ENCODE measurements around the gene LY6G5C. TPM values are rescaled to one million over a fixed set of nuclear protein-coding genes. Genes with fewer than 3 reads are reported as not detected.

Gene LY6G5C
- total and polyA plus RNA-seq, 4 donors: 0.59 to 2.5 (median 1.1) TPM

GRCh38 chr6:31662124-31662723, 18.6 kb downstream of the LY6G5C start:
- Histone ChIP-seq H3K36me3 (ENCODE audit: control insufficient read depth in 4 of 4, insufficient read depth in 3 of 4, low read depth in 1 of 4, low read length in 3 of 4) (peaks cover 0 to 7% (median 6%) of the 10 kb centered on the region in 4 donors), H3K9me3 (ENCODE audit: control insufficient read depth in 4 of 4, low read length in 3 of 4) (no peaks in the 10 kb centered on the region), H3K27ac (ENCODE audit: low read depth in 1 of 2, low read length in 2 of 2) (no peak overlapping the region), H3K4me1 (ENCODE audit: control insufficient read depth in 4 of 4, insufficient read depth in 4 of 4, low read length in 3 of 4) (peaks cover 20 to 70% (median 62%) of the 10 kb centered on the region in 4 donors), H3K9ac (ENCODE audit: low read depth in 1 of 2, low read length in 2 of 2) (no peak overlapping the region), H3K4me3 (ENCODE audit: low read depth in 1 of 3, low read length in 3 of 3) (no peak overlapping the region), H3K27me3 (ENCODE audit: control insufficient read depth in 4 of 4, insufficient read depth in 4 of 4, low read length in 3 of 4) (no peaks in the 10 kb centered on the region)
- TF ChIP-seq JUND (IDR thresholded peaks at IDR 0.05) (no peak), TAF1 (conservative IDR thresholded peaks at IDR 0.05) (no peak), SP1 (IDR thresholded peaks at IDR 0.05) (no peak), RXRA (IDR thresholded peaks at IDR 0.05) (no peak), REST (IDR thresholded peaks at IDR 0.05) (no peak), FOXA1 (IDR thresholded peaks at IDR 0.05) (no peak), YY1 (IDR thresholded peaks at IDR 0.05) (no peak)
- no peak for DNase-seq (ENCODE audit: low spot score)
- 90% methylated on average over 12 of the region's 12 CpGs for WGBS

- DNase-seq (ENCODE audit: low spot score): no peak
- H3K9me3 ChIP-seq (ENCODE audit: control insufficient read depth in 4 of 4, low read length in 3 of 4): no peaks in the 10 kb centered on the region
- peak overlapping the region; percentile 81 to 90 for H3K27ac ChIP-seq (ENCODE audit: low read depth in 1 of 2, low read length in 2 of 2)
- H3K4me1 ChIP-seq (ENCODE audit: control insufficient read depth in 4 of 4, insufficient read depth in 4 of 4, low read length in 3 of 4): peaks cover 20 to 69% (median 61%) of the 10 kb centered on the region in 4 donors
- no peaks in the 10 kb centered on the region for H3K27me3 ChIP-seq (ENCODE audit: control insufficient read depth in 4 of 4, insufficient read depth in 4 of 4, low read length in 3 of 4)
- peaks cover 0 to 7% (median 6%) of the 10 kb centered on the region in 4 donors for H3K36me3 ChIP-seq (ENCODE audit: control insufficient read depth in 4 of 4, insufficient read depth in 3 of 4, low read depth in 1 of 4, low read length in 3 of 4)
- no peak for TF ChIP-seq RXRA (IDR thresholded peaks at IDR 0.05)
- no peak overlapping the region for H3K4me3 ChIP-seq (ENCODE audit: low read depth in 1 of 3, low read length in 3 of 3)
- H3K9ac ChIP-seq (ENCODE audit: low read depth in 1 of 2, low read length in 2 of 2): peak overlapping the region in 1 of 2 donors; percentile 57
- 84% methylated on average over 12 of the region's 12 CpGs for WGBS
These were observed 19.4 kb downstream of the LY6G5C start for GRCh38 chr6:31661262-31662123.

GRCh38 chr6:31660381-31661261, 20.2 kb downstream of the LY6G5C start, which contains the start of gene C6orf47:
Gene C6orf47, minus strand, starts transcription at chr6:31660778. Its CDS starts 831 bp downstream, at chr6:31659947.
- TF ChIP-seq EGR1 (IDR thresholded peaks at IDR 0.05; ENCODE audit: low read depth in 2 of 2) (peak; percentile 61 to 91), REST (IDR thresholded peaks at IDR 0.05) (peak; percentile 42), GABPA (IDR thresholded peaks at IDR 0.05 in 1 of 2, conservative IDR thresholded peaks at IDR 0.05 in 1 of 2) (peak in 1 of 2 donors; percentile 63), FOXA1 (IDR thresholded peaks at IDR 0.05) (no peak), SP1 (IDR thresholded peaks at IDR 0.05) (peak; percentile 19), YY1 (IDR thresholded peaks at IDR 0.05) (peak; percentile 13), RAD21 (IDR thresholded peaks at IDR 0.05) (no peak)
- Histone ChIP-seq H3K9me3 (ENCODE audit: control insufficient read depth in 4 of 4, low read length in 3 of 4) (no peaks in the 10 kb centered on the region), H3K27ac (ENCODE audit: low read depth in 1 of 2, low read length in 2 of 2) (peak within 1 kb of the TSS; percentile 81 to 90), H3K36me3 (ENCODE audit: control insufficient read depth in 4 of 4, insufficient read depth in 3 of 4, low read depth in 1 of 4, low read length in 3 of 4) (peaks cover 0 to 7% (median 6%) of the 10 kb centered on the region in 4 donors), H3K9ac (ENCODE audit: low read depth in 1 of 2, low read length in 2 of 2) (peak within 1 kb of the TSS; percentile 87 to 96), H3K4me1 (ENCODE audit: control insufficient read depth in 4 of 4, insufficient read depth in 4 of 4, low read length in 3 of 4) (peaks cover 20 to 75% (median 64%) of the 10 kb centered on the region in 4 donors), H3K4me3 (ENCODE audit: low read depth in 1 of 3, low read length in 3 of 3) (peak within 1 kb of the TSS; percentile 65 to 82 (median 67)), H3K27me3 (ENCODE audit: control insufficient read depth in 4 of 4, insufficient read depth in 4 of 4, low read length in 3 of 4) (no peaks in the 10 kb centered on the region)
- WGBS: under 1% methylated on average over 52 of the region's 52 CpGs
- DNase-seq (ENCODE audit: low spot score): peak; percentile 87

All from liver (tissue), 9 donors.